ENCODE data around the gene SLC6A9.

Gene SLC6A9

GRCh38 chr1:43982808-43983207, 48.5 kb downstream of the SLC6A9 start:
- in situ Hi-C loops (cut with HindIII; ENCODE audit: low sequenced_read_pairs): no loop called here
- no peak for DNase-seq (ENCODE audit: low read depth, low spot score)
- H3K4me3 ChIP-seq (ENCODE audit: low read depth, low read length): no peak overlapping the region
- TF ChIP-seq, protein P1, sequence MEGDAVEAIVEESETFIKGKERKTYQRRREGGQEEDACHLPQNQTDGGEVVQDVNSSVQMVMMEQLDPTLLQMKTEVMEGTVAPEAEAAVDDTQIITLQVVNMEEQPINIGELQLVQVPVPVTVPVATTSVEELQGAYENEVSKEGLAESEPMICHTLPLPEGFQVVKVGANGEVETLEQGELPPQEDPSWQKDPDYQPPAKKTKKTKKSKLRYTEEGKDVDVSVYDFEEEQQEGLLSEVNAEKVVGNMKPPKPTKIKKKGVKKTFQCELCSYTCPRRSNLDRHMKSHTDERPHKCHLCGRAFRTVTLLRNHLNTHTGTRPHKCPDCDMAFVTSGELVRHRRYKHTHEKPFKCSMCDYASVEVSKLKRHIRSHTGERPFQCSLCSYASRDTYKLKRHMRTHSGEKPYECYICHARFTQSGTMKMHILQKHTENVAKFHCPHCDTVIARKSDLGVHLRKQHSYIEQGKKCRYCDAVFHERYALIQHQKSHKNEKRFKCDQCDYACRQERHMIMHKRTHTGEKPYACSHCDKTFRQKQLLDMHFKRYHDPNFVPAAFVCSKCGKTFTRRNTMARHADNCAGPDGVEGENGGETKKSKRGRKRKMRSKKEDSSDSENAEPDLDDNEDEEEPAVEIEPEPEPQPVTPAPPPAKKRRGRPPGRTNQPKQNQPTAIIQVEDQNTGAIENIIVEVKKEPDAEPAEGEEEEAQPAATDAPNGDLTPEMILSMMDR (IDR thresholded peaks at IDR 0.05; ENCODE audit: low read depth, low read length): no peak

DNA sequence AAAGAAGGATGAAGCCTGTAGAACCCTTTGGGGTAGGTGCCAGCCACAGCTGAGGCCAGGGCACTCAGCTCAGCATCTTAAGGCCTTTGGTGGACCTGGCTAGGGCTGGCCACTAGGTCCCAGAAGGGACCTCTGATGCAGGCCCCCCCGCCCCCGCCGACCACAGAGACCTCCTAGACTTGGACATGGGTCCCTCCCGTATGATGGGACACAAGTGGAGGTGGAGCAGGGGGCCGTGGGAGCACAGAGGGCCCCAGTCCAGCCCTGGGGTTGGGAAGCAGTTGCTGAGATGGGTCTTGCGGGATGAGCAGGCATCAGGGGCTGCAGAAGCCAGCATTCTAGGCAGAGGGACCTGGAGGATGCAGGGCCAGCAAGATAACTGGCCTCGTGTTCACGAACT, 49.0 kb downstream of the SLC6A9 start:
- TF ChIP-seq, protein P1 (IDR thresholded peaks at IDR 0.05; ENCODE audit: low read depth, low read length): no peak
- in situ Hi-C loops (cut with HindIII; ENCODE audit: low sequenced_read_pairs): no loop called here
- H3K4me3 ChIP-seq (ENCODE audit: low read depth, low read length): no peak overlapping the region

DNA sequence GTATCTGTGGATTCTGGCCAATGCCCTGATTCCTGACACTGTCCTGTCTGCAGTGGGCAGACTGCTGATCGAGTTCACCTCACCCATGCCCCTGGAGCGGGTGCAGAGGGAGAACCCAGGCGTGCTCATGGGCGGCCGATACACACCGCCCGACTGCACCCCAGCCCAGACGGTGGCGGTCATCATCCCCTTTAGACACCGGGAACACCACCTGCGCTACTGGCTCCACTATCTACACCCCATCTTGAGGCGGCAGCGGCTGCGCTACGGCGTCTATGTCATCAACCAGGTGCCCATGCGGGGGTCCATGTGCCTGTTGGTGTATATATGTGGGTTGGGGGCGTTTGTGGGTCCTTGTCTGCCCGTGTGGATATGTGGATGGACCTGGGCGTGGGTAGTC, 49.6 kb downstream of the SLC6A9 start:
- no peak for DNase-seq (ENCODE audit: low read depth, low spot score)
- in situ Hi-C loops (cut with HindIII; ENCODE audit: low sequenced_read_pairs): no loop called here
- TF ChIP-seq, protein P1 (IDR thresholded peaks at IDR 0.05; ENCODE audit: low read depth, low read length): no peak
- no peak overlapping the region for H3K4me3 ChIP-seq (ENCODE audit: low read depth, low read length)

More for the DNA sequence above, 49.0 kb downstream of the SLC6A9 start:
- DNase-seq (ENCODE audit: low read depth, low spot score): no peak

DNA sequence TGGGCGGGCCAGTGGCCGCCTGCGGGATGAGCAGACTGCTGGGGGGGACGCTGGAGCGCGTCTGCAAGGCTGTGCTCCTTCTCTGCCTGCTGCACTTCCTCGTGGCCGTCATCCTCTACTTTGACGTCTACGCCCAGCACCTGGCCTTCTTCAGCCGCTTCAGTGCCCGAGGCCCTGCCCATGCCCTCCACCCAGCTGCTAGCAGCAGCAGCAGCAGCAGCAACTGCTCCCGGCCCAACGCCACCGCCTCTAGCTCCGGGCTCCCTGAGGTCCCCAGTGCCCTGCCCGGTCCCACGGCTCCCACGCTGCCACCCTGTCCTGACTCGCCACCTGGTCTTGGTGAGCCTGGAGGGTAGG, 50.1 kb downstream of the SLC6A9 start:
- no peak for DNase-seq (ENCODE audit: low read depth, low spot score)
- TF ChIP-seq, protein P1 (IDR thresholded peaks at IDR 0.05; ENCODE audit: low read depth, low read length): no peak
- in situ Hi-C loops (cut with HindIII; ENCODE audit: low sequenced_read_pairs): no loop called here
- no peak overlapping the region for H3K4me3 ChIP-seq (ENCODE audit: low read depth, low read length)

GRCh38 chr1:43980255-43981134, 50.8 kb downstream of the SLC6A9 start:
- in situ Hi-C loops (cut with HindIII; ENCODE audit: low sequenced_read_pairs): no loop called here
- TF ChIP-seq, protein P1 (IDR thresholded peaks at IDR 0.05; ENCODE audit: low read depth, low read length): no peak
- H3K4me3 ChIP-seq (ENCODE audit: low read depth, low read length): peak overlapping the region; percentile 59
- no peak for DNase-seq (ENCODE audit: low read depth, low spot score)

DNA sequence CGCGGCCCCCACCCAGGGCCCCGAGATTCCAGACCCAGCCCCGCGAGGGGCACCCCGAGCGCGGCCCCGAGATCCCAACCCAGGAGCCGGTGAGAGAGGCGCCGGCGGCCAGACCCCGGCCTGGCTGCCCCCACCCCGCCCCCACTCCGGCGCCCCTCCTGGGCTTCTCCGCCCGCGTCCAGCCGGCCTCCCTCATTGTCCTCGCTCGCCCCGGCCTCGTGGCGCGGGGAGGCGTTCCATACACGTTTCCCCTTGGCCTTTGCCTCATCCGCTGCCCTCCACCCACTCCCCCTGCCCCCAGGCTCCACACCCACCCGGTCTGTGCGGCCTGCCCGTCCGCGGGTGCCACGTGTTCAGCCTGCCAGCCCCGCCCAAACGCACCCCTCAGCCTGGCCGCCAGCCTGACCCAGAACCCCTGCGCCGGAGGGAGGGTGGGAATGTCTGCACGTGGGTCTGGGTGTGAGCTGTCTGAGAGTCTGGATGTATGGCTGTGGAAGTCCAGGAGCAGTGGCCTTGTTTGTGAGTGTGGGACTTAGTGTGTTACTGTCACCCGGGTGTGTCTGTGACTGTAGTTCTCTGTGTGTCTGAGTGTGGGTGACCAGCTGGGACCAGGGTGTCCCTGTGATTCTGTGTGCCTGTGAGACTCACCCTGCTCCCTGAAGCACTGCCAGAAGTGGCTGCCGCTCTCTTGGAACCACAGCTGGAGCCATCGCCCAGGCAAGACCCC, 51.6 kb downstream of the SLC6A9 start:
- H3K4me3 ChIP-seq (ENCODE audit: low read depth, low read length): peak overlapping the region; percentile 59
- in situ Hi-C loops (cut with HindIII; ENCODE audit: low sequenced_read_pairs): no loop called here

More for the DNA sequence above, 51.6 kb downstream of the SLC6A9 start:
- TF ChIP-seq, protein P1 (IDR thresholded peaks at IDR 0.05; ENCODE audit: low read depth, low read length): no peak
- peak; percentile 40 for DNase-seq (ENCODE audit: low read depth, low spot score)

Data from astrocyte of the spinal cord (primary cell).